GM18507 (cell line): Measurements from ENCODE around the gene PRKCSH.
"Not testable (repeated sequence)": the region's sequence is repeated elsewhere in the genome, so short reads cannot be mapped to it uniquely, and the experiment has no call there.

Experiments used
- DNase-seq: peaks from one replicate; pipeline ENCODE4 v3.0.0; 2011; ENCODE audit warnings: low read depth; ENCODE audit not compliant: insufficient read length; ENCODE audit errors: extremely low spot score
- FAIRE-seq: peaks from 2 replicates; lab custom pipeline; 2011; peaks lifted over from hg19 to GRCh38; lab: Jason Lieb, UNC

Gene PRKCSH

DNA sequence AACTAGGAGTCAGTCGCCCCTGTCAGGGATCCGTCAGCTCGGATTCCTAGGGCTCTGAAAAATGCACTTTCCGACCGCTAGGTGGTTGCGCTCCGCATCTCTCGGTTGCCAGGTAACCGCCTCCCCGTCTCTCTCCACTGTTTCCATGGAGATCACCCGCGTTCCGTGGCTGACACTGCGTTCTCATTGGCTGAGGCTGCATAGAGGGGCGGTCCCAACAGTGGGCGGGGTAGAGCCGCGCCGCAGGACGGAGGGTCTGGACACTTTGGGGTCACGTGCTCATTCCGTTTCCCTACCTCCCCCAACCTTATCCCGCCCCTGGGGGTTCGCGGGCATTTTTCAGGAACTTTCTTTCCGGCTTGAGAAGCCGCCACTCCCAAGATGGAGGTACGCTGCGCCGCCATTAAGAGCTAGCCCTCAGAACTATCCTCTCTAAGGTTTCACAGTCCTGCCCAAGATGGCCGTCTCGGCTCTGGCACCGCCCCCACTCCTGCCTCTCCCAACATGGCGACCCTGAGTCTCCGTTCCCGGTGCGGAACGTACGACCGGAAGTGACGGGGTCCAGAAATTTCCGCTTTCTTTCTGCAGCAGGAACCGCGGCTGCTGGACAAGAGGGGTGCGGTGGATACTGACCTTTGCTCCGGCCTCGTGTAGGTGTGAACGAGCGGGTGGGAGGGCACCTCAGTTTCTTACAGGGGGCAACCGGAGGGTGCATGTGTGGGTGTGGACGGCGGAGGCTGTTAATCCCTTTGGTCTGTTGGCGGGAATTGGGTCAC is at the start of gene PRKCSH, which contains the start of gene ODAD3:
Gene PRKCSH (plus strand): TSS at position 579 of the 776 bp plus-strand sequence. CDS start 483 bp downstream, outside the sequence.
Gene ODAD3 (minus strand): TSS at position 65 of the 776 bp plus-strand sequence. CDS start 105 bp downstream, outside the sequence.
- FAIRE-seq (peak; percentile 100), DNase-seq (peak; percentile 95)

DNA sequence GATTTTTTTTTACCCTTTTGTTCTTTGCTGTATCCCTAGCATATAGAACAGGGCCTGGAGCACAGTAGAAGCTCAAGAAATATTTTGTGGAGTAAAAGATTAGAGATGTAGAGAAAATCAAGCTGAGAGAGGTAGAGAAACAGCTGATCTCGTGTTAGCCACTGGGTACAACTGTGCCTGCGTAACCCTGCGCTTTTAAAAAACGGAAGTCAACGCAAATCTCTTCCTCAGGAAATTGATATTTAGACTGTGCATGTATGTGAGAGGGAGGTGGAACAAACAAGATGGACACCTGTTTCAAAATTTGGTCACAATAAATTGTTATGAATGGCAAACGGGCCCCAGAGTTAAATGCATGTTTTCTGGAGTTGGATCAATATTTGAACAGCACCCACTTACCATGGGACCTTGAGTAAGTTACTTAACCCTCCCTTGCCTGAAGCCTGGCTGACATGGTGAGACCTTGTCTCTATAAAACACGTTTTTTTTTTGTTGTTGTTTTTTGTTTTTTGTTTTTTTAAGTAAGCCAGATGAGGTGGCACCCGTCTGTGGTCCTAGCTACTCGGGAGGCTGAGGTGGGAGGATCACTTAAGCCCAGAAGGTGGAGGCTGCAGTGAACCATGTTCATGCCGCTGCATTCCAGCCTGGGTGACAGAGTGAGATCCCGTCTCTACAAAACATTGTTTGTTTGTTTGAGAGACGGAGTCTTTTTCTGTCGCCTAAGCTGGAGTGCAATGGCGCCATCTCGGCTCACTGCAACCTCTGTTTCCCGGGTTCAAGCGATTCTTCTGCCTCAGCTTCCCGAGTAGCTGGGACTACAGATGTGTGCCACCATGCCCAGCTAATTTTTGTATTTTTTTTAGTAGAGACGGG is 48.0 kb upstream of the PRKCSH start:
- FAIRE-seq = no peak
- no peak for DNase-seq

GRCh38 chr19:11390359-11390758 is 45.1 kb upstream of the PRKCSH start:
- DNase-seq (no peak), FAIRE-seq (no peak)

DNA sequence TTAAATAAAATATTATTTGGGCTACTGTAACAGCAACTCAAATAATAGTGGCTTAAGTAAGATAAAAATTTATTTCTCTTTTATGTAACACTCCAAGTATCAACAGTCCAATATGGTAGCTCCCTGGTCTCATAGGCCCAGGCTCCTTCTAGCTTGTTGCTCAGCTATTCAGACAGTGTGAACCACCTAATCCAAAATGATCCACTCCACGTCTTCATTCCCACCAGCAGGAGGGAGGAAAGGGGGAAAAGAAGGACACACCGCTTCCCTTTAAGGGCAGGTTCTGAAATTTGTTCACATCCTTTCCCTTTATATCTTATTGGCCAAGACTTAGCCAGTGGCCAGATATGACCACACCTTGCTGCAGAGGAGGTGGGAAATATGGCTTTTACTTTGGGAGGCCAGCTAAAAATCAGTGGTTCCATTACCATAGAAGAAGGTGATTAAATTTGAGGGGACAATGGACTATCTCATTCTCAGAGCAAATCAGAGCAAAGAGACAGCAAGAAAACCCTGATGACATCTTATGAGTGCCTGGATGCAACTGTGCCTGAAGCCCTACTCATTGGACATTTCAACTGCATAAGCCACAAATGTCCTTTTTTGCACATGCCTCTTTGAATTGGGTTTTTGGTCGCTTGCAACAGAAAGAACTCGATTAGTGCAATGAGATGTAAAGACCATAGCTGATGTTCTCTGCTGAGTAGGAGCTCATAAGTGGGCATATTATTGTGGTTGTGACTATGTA is 44.3 kb upstream of the PRKCSH start:
- DNase-seq = no peak
- FAIRE-seq = no peak

DNA sequence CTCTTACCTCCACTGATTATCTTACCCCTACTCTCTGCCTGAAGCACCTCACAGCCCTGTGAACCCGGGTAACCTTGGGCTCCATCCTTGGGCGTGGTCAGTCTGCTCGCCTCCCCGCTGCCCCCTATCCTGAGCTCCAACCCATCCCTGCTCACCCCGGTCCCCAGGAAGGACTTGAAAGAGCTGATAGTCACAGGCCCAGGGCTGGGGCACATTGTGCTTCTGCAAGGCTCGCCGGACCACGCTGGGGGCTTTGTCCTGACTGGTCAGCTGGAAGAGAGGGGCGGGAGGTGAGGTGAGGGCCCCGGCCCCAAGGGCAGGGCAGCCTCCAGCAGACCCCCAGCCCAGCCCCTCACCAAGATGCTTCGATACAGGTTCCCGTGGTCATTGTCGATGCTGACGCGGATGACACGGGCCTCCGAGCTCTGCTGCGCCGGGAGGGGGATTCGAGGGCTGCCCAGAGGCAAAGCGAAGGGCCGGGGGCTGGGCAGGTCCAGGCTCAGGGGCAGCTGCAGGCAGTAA is 38.3 kb upstream of the PRKCSH start:
- FAIRE-seq = no peak
- no peak for DNase-seq

- DNase-seq = no peak
- FAIRE-seq = no peak
Measured at GRCh38 chr19:11399667-11400066, 35.8 kb upstream of the PRKCSH start.

- FAIRE-seq (no peak), DNase-seq (no peak)
Measured at GRCh38 chr19:11400798-11401197, 34.6 kb upstream of the PRKCSH start.

- FAIRE-seq (no peak), DNase-seq (no peak)
Measured at GRCh38 chr19:11401808-11402543, 33.5 kb upstream of the PRKCSH start.

DNA sequence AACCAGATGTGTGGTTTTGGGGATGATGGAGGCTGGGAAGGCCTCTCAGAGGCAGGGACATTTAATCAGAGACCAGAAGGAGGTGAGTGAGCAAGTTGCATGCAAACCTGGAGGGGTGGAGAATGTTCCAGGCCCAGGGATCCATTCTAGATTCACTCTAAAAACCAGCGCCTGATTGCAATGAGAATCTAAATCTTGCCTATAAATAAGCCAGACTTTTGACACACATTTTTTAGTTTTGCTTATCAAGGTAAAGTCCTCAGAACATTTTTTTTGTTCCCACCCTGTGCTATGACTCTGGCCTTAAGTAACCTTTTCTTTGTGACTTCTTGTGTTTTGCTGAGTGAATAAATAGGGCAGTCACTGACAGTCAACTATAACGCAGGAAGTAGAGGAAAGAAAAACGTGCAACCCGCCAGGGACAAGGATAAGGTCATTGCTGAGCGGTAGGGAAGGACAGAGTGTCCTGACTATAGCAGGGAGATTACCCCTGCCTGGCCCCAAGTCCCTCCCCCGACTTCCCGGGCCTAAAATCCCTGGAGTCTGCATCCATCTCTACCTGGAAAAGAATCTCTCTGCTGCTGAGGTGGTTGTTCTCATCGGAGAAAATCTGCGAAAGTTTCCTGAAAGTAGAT is 30.7 kb upstream of the PRKCSH start:
- FAIRE-seq (no peak), DNase-seq (no peak)

- FAIRE-seq (no peak), DNase-seq (no peak)
Measured at GRCh38 chr19:11405846-11406643, 29.4 kb upstream of the PRKCSH start.

DNA sequence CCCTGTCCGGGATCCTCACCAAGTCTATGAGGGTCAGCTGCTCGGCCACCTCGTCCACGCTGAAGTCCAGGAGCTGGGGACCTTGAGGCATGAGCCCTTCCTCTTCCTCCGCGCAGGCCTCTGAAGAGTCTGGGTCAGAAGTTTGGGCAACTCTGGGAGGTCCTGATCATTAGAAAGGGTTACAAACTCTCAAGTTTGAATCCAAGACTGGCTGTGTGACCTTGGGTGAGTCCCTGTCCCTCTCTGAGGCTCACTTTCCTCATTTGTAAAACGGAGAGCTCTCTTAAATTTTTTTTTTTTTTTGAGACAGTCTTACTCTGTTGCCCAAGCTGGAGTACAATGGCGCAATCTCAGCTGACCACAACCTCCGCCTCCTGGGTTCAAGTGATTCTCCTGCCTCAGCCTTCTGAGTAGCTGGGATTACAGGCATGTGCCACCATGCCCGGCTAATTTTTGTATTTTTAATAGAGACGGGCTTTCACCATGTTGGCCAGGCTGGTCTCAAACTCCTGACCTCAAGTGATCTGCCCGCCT is 28.7 kb upstream of the PRKCSH start:
- DNase-seq, FAIRE-seq: not testable (repeated sequence)

GRCh38 chr19:11408591-11408990 is 26.8 kb upstream of the PRKCSH start:
- FAIRE-seq = no peak
- no peak for DNase-seq

DNA sequence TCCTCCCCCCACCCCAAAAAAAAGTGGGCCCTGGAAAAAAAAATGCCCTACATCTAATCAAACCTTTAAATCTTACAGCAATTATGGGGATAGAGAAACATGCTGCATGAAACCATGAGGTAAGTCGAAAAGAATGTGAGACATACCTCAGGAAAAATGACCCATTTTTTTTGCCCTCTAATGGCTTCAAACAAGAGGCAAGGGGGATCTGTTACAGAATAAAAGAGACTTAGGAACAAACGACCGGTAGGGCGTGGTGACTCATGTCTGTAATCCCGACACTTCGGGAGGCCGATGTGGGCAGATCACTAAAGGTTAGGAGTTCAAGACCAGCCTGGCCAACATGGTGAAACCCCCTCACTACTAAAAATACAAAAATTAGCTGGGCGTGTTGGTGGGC is 24.8 kb upstream of the PRKCSH start:
- FAIRE-seq (no peak), DNase-seq (no peak)

DNA sequence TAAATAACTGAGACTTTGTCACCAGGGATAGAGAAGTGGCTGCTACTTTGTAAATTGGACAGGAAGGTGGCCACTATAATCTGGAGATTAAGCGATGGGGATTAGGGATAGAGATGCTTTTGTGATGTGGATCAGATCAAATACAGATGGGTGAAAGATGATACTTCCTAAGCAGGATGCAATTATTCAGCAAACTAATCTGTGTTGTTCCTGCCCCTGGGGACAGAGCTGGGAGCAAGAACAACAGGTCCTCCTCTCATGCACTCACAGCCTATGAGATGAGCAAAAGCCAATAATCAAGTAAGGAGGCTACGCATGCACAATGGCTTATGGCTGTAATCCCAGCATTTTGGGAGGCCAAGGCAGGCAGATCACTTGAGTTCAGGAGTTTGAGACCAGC is 20.9 kb upstream of the PRKCSH start:
- FAIRE-seq (no peak), DNase-seq (no peak)

GRCh38 chr19:11416346-11417052 is 18.9 kb upstream of the PRKCSH start:
- DNase-seq (no peak), FAIRE-seq (no peak)

DNA sequence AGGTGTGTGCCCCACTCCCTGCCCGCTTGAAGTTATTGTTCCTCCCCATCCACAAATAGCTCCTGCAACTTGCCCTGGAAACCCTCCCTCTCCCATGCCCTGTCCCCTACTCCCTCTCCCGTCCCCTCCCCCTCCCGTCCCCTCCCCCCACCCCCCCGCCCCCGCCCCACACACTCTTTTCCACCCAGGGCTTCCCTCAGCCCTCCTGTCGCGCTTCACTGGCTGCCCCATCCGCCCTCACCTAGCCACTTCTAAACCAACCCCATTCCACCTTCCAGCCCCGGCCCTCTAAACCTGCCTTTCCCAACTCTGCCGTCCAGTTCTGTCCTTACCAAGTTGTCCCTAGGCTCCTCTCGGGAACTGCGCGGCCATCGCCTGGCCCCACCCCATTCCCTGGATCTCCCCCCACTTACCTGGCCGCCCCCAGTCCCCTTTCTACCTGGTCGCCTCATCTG is 17.3 kb upstream of the PRKCSH start:
- FAIRE-seq (no peak), DNase-seq (no peak)
